ENCODE results near the gene GAK.

Gene GAK

DNA sequence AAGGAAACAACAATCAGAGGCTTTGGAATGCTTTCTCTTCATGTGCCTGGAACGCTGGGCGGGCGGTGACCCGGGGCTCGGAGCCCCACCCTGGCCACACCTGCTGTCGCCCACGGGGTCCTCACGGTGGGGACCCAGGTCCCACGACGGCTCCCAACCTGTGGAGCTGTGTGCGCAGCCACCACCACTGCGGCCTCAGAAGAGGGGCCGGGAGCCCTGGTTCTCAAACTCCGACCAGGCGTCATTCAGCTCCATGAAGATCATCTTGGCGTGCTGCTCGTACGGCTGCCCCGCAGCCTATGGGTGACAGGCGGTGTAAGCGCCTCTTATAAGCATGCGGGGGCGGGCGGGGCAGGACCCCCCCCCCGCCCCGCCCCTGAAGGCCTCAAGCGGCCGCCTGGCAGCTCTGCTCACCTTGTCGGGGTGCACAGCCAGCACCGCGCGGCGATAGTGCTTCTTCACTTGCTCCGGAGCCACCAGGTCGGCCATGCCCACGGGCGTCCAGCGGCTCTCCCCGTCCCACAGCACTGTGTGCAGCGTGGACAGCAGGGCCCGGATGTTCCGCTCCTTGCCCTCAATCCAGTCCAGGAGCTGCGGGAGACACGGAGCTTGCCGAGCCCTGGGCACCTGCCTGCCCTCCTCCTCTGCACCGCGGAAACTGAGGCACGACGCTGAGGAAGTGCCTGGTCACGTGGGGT lies 82.5 kb downstream of the GAK start:
- DNase-seq (ENCODE audit: low spot score) = peak; percentile 13

GRCh38 chr4:848803-849477 lies 83.2 kb downstream of the GAK start:
- DNase-seq (ENCODE audit: low spot score) = peak; percentile 21

GRCh38 chr4:848307-848691 lies 83.8 kb downstream of the GAK start:
- peak; percentile 14 for DNase-seq (ENCODE audit: low spot score)

DNA sequence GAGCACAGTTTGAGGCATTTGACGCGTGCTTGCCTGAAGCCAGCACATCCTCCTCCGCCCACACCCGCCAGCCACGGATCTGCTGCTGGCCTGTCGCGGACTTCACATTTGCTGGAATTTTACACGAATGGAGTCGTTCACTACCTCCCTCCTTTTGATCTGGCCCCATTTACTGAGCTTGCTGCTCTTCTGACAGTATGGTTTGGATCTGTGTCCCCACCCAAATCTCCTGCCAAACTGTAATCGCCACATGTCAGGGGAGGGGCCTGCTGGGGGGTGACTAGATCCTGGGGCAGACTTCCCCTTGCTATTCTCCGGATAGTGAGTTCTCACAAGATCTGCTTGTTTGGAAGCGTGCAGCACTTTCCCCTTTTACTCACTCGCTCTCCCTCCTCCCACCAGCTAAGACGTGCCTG lies 86.3 kb downstream of the GAK start:
- DNase-seq (ENCODE audit: low spot score) = no peak

- no peak for DNase-seq (ENCODE audit: low spot score)
Measured at GRCh38 chr4:845233-845835, 86.8 kb downstream of the GAK start.

GRCh38 chr4:844752-845232 lies 87.3 kb downstream of the GAK start:
- no peak for DNase-seq (ENCODE audit: low spot score)

- no peak for DNase-seq (ENCODE audit: low spot score)
Measured at GRCh38 chr4:839675-840443, 92.3 kb downstream of the GAK start.

GRCh38 chr4:837772-838171 lies 94.3 kb downstream of the GAK start:
- DNase-seq (ENCODE audit: low spot score) = no peak

DNA sequence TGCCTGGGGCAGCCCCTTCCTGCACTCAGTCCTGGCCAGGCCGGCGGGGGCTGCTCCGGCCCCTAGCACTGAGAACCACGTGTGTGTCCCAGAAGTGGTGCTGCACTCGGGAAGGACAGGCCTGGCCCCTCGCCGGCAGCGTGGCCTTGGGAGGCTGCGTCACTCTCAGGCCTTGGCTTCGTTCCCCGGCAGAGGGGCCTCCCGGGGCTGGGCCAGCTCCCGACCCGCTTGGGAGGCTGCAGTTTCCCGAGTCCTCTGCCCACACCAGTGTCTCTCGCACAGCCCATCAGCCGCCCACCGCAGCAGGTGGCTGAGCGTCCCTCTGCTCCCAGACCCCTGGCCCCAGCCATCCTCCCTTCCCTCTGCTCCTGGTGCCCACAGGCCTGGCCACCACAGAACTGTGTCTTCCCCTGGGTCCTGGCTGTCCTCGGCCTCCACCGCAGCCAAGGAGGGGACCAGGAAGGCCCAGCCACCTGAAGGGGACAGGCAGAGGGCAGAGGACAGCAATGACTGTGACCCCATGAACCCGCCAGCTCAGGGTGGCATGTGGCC lies 95.3 kb downstream of the GAK start:
- no peak for DNase-seq (ENCODE audit: low spot score)

GRCh38 chr4:836003-836511 lies 96.1 kb downstream of the GAK start:
- no peak for DNase-seq (ENCODE audit: low spot score)

GRCh38 chr4:835148-836002 lies 96.7 kb downstream of the GAK start:
- no peak for DNase-seq (ENCODE audit: low spot score)

GRCh38 chr4:834368-835147 lies 97.6 kb downstream of the GAK start:
- peak; percentile 17 for DNase-seq (ENCODE audit: low spot score)

DNA sequence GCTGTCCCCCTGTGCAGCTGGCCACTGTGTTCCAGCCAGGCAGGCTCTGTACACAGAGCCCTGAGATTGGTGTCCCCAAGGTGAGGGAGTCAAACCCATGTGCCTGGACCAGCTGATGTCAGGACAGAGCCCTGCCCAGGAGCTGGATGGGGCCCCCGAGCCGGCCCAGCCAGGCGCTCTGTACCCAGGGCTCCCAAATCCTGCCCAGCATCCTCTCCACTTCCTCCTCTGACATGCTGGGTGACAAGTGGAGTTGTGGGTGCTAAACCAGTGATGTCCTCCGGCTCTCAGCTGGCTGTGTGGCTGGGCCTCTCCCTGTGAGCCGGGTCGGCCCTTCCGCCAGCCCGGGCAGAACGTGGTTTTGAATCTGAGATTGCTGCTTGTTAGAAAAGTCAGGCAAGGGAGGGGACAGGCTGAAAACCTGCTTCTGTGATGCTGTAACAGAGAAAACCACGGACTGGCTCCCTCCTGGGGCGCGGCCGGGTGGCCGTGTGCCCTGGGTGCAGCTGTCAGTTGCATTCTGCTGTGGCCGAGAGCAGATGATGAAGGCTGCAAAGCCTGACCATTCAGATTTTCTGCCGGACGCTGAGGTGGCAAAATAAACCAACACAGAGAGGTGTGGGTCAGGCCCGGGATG lies 98.3 kb downstream of the GAK start:
- no peak for DNase-seq (ENCODE audit: low spot score)

GRCh38 chr4:833156-833555 lies 99.0 kb downstream of the GAK start:
- peak; percentile 15 for DNase-seq (ENCODE audit: low spot score)

- no peak for DNase-seq (ENCODE audit: low spot score)
Measured at GRCh38 chr4:832536-832935, 99.6 kb downstream of the GAK start.

DNA sequence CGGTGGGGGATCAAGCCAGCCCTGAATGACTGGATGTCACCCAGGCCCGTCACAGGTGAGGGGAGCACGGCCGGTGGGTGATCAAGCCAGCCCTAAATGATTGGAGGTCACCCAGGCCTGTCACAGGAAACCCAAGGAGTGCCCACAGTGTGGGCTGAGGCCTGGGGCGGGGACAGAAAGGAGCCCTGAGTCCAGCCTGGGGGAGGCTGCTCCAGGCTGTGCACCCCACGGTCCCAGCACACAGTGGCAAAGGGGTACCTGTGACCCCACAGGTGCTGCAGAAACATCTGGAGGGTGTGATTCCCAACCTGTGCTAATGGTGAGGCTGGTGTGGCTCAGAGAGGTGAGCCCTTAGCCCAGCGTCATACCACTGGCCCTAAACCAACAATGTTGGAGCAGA lies 100.0 kb downstream of the GAK start:
- no peak for DNase-seq (ENCODE audit: low spot score)

- no peak for DNase-seq (ENCODE audit: low spot score)
Measured at GRCh38 chr4:831483-831805, 100.7 kb downstream of the GAK start.

- DNase-seq (ENCODE audit: low spot score) = no peak
Measured at GRCh38 chr4:830601-831482, 101.3 kb downstream of the GAK start.

All from iPS-NIHi11 (cell line).